Measurements from ENCODE around the gene COQ10A.
"Not testable (repeated sequence)": the region's sequence is repeated elsewhere in the genome, so short reads cannot be mapped to it uniquely, and the experiment has no call there.

Gene COQ10A

GRCh38 chr12:56244494-56244893 lies 22.2 kb upstream of the COQ10A start:
- DNase-seq = no peak

- no peak for DNase-seq
Measured at GRCh38 chr12:56247923-56248322, 18.8 kb upstream of the COQ10A start.

GRCh38 chr12:56248711-56249110 lies 18.0 kb upstream of the COQ10A start:
- no peak for DNase-seq

- DNase-seq = no peak
Measured at GRCh38 chr12:56252649-56253048, 14.1 kb upstream of the COQ10A start.

- no peak for DNase-seq
Measured at GRCh38 chr12:56253091-56253490, 13.7 kb upstream of the COQ10A start.

GRCh38 chr12:56255671-56256070 lies 11.1 kb upstream of the COQ10A start:
- DNase-seq = no peak

GRCh38 chr12:56256326-56256960 lies 10.3 kb upstream of the COQ10A start:
- no peak for DNase-seq

- no peak for DNase-seq
Measured at GRCh38 chr12:56257071-56257470, 9.7 kb upstream of the COQ10A start.

- DNase-seq = no peak
Measured at GRCh38 chr12:56257491-56258067, 9.2 kb upstream of the COQ10A start.

- DNase-seq = peak; percentile 75
Measured at GRCh38 chr12:56258068-56258819, 8.5 kb upstream of the COQ10A start, which contains the start of gene ANKRD52. Gene ANKRD52 (minus strand): TSS chr12:56258384. CDS start chr12:56258269, 115 bp downstream.

GRCh38 chr12:56258820-56259183 lies 7.9 kb upstream of the COQ10A start:
- DNase-seq = no peak

GRCh38 chr12:56260380-56260779 lies 6.4 kb upstream of the COQ10A start:
- DNase-seq = no peak

GRCh38 chr12:56260921-56261320 lies 5.8 kb upstream of the COQ10A start:
- no peak for DNase-seq

- no peak for DNase-seq
Measured at GRCh38 chr12:56261503-56262232, 5.1 kb upstream of the COQ10A start.

- not testable (repeated sequence) for DNase-seq
Measured at GRCh38 chr12:56262955-56263354, 3.8 kb upstream of the COQ10A start.

- not testable (repeated sequence) for DNase-seq
Measured at GRCh38 chr12:56266068-56266692, 562 bp upstream of the COQ10A start.

- DNase-seq = no peak
Measured at GRCh38 chr12:56267443-56268071, 815 bp downstream of the COQ10A start.

- no peak for DNase-seq
Measured at GRCh38 chr12:56271031-56271430, 4.3 kb downstream of the COQ10A start.

- DNase-seq = not testable (repeated sequence)
Measured at GRCh38 chr12:56272468-56272867, 5.7 kb downstream of the COQ10A start.

- DNase-seq = no peak
Measured at GRCh38 chr12:56274299-56274698, 7.6 kb downstream of the COQ10A start.

GRCh38 chr12:56278905-56279304 lies 12.2 kb downstream of the COQ10A start:
- no peak for DNase-seq

- DNase-seq = no peak
Measured at GRCh38 chr12:56280849-56281248, 14.1 kb downstream of the COQ10A start.

- DNase-seq = no peak
Measured at GRCh38 chr12:56282030-56282429, 15.3 kb downstream of the COQ10A start.
